Pancreas (tissue), 10 donors: ENCODE data around the gene SLC35F6. TPM values are rescaled to one million over a fixed set of nuclear protein-coding genes. Genes with fewer than 3 reads are reported as not detected.
A peak's percentile ranks its signal among the peaks of the same experiment; 100 is the strongest.
"Not testable (repeated sequence)": the region's sequence is repeated elsewhere in the genome, so short reads cannot be mapped to it uniquely, and the experiment has no call there.

Experiments
- ATAC-seq, 4 donors: fragments of 200-7000 bp; cut with Tn5 transposase; one replicate each; pipeline versions ENCODE4 v1.8.0 to v1.9.1; 2020; ENCODE audit warnings: mild to moderate bottlenecking in 4 of 4, moderate library complexity in 4 of 4
- DNase-seq, 6 donors: peaks; one replicate each; pipeline ENCODE4 v3.0.0-alpha.2; 2020
- FAIRE-seq: peaks from 2 replicates; lab custom pipeline; 2012; peaks lifted over from hg19 to GRCh38; lab: Jason Lieb, UNC
- H3K27ac ChIP-seq, 4 donors: fragments of 200-600 bp; sonication (generic); 1 replicate in 3 of 4; 2 replicates in 1 of 4; pipeline versions ENCODE4 v1.5.0 to v1.8.0; 2020
- H3K27me3 ChIP-seq, 4 donors: fragments of 200-600 bp; one replicate each; pipeline ENCODE4 v1.8.0; 2021
- H3K36me3 ChIP-seq, 3 donors: fragments of 200-600 bp; sonication (generic) in 1 of 3; one replicate each; pipeline versions ENCODE4 v1.5.0 to v1.8.0; 2020 to 2021
- H3K4me1 ChIP-seq, 3 donors: fragments of 200-600 bp; one replicate each; pipeline ENCODE4 v1.8.0; 2021
- H3K4me3 ChIP-seq, 4 donors: fragments of 200-600 bp; sonication (generic) in 2 of 4; one replicate each; pipeline versions ENCODE4 v1.5.0 to v1.8.0; 2020 to 2021
- H3K9me3 ChIP-seq, 4 donors: fragments of 200-600 bp; one replicate each; pipeline ENCODE4 v1.8.0; 2021
- WGBS, 2 donors: extraction: QIAGEN DNeasy Blood & Tissue Kit; methylation state at CpG; one replicate each; pipeline ENCODE4 v1.1.7; 2013; 5-methylcytosine and 5-hydroxymethylcytosine counted together
- intact Hi-C, 3 donors: fragments of 100-400 bp; cut with DNase I; formaldehyde crosslinking; loops; one replicate each; pipeline versions ENCODE4 v1.11.1 to v1.14.2; 2022
- polyA plus RNA-seq, 2 donors: library from polyadenylated mRNA; stranded (reverse); fragments of 200-250 nt; gene quantifications; one replicate each; pipeline ENCODE4 v1.2.3, GENCODE V29; 2013
- total RNA-seq, 6 donors: library from RNA; stranded (reverse); fragmentation: NEBNext Ultra II Directional in 4 of 6; extraction: Animal tissue kit (Norgen Biotek cat#: 25700) in 4 of 6; gene quantifications; one replicate each; pipeline versions ENCODE4 v1.2.1 to v1.2.4, GENCODE V29; 2021 to 2023
- TF ChIP-seq, protein P1 (sequence below), 4 donors: fragments of 200-600 bp; sonication (generic) in 3 of 4; IDR thresholded peaks; one replicate each; pipeline versions ENCODE4 v1.5.0 to v1.8.0; 2021; ENCODE audit warnings: antibody characterized with exemption in 4 of 4
- donor health status: healthy with polysubstance abuse.
- donor health status: DM: no; HTN: no; CAD: no; lungs with moderate emphysema.
- donor health status: DM: no; HTN: no; CAD: no.
- donor health status: control.
- donor health status: control.
- donor health status: Bipolar disorder and iron deficiency.
- donor health status: DM: yes; HTN: yes; CAD: no.
- donor health status: DM: no; HTN: no; CAD: no.
- donor health status: DM: no; HTN: no; CAD: no.
- donor health status: DM: yes; HTN: yes; CAD: no.

Gene SLC35F6
- total and polyA plus RNA-seq, 8 donors, result 9.3 to 21.9 (median 11.4) TPM

DNA sequence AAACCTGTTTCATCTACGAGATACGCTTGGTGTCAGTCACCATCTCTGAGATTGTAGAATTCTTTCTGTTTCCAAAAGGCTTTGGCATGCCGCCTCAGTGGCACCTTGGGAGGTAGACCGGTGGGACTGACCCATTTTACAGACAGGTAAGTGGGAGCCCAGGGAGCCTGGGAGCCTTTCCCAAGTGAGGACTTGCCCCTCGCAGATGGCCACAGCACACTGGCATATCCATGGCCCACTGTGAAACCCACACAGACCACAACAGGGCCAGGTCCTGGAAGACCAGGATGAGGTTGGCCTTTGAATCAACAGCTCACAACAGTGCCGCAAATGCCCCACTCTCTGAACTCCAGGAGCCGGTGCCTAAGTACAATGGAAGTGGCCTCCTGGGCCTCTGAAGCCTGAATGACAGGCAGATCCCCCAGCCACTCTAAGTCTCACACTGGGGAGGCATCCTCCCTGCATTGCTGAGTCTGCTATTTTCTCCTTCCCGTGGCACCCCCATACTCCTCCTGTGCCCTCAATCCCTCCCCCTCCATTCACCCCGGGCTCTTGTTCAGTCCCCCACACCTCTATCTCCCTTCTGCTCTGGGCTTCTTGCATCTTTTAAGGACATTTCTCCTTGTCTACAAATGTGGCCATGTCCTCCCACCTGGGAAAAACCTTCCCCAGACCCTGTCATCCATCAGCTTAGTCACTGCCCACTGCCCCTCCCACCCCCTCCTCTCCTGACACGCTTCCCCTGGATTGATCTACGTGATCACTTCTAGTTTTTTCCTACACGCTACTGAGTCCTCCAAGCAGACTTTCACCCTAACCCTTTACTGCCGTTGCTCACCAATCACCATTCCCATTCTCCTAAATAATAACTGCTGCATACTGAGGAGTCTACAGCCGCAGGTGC is 48.0 kb downstream of the SLC35F6 start:
- WGBS, 2 donors, result 66 to 75% methylated on average over 14 of the region's 14 CpGs
- TF ChIP-seq, protein P1, sequence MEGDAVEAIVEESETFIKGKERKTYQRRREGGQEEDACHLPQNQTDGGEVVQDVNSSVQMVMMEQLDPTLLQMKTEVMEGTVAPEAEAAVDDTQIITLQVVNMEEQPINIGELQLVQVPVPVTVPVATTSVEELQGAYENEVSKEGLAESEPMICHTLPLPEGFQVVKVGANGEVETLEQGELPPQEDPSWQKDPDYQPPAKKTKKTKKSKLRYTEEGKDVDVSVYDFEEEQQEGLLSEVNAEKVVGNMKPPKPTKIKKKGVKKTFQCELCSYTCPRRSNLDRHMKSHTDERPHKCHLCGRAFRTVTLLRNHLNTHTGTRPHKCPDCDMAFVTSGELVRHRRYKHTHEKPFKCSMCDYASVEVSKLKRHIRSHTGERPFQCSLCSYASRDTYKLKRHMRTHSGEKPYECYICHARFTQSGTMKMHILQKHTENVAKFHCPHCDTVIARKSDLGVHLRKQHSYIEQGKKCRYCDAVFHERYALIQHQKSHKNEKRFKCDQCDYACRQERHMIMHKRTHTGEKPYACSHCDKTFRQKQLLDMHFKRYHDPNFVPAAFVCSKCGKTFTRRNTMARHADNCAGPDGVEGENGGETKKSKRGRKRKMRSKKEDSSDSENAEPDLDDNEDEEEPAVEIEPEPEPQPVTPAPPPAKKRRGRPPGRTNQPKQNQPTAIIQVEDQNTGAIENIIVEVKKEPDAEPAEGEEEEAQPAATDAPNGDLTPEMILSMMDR (IDR thresholded peaks at IDR 0.05), result no peak
- DNase-seq (no peak), ATAC-seq (no peak), FAIRE-seq (no peak)
- H3K36me3 ChIP-seq, result no peaks in the 10 kb centered on the region
- intact Hi-C loops, result no loop called here
- H3K4me1 ChIP-seq, result no peaks in the 10 kb centered on the region
- H3K27me3 ChIP-seq, result no peaks in the 10 kb centered on the region
- no peak overlapping the region for H3K27ac ChIP-seq
- no peak overlapping the region for H3K4me3 ChIP-seq
- H3K9me3 ChIP-seq, result no peaks in the 10 kb centered on the region

DNA sequence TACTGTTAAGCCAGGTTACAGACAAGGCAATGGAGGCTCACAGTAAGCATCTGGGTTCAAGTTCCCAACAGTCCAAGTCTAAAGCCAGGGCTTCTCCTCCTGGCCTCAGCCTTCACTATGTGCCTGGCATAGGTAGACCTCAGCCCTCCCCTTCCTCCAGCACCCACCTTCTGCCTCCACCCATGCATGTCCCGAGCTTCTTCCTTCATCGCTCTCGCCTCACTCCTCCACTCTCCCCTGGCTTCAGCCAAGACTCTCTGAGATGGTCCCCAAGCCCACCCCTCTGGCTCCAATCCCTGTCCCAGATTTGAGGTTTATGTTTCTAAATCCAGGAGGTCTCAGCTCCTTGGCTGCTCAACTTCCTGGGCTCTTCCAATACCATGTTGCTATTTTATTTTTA is 48.6 kb downstream of the SLC35F6 start:
- H3K27ac ChIP-seq, result no peak overlapping the region
- WGBS, 2 donors, result 85 to 88% methylated on average over 3 of the region's 3 CpGs
- TF ChIP-seq, protein P1 (IDR thresholded peaks at IDR 0.05), result no peak
- no peak for ATAC-seq
- no peaks in the 10 kb centered on the region for H3K9me3 ChIP-seq
- no peaks in the 10 kb centered on the region for H3K36me3 ChIP-seq
- H3K4me1 ChIP-seq, result no peaks in the 10 kb centered on the region
- no peak for FAIRE-seq
- intact Hi-C loops, result no loop called here
- DNase-seq, result no peak
- H3K4me3 ChIP-seq, result no peak overlapping the region
- no peaks in the 10 kb centered on the region for H3K27me3 ChIP-seq

DNA sequence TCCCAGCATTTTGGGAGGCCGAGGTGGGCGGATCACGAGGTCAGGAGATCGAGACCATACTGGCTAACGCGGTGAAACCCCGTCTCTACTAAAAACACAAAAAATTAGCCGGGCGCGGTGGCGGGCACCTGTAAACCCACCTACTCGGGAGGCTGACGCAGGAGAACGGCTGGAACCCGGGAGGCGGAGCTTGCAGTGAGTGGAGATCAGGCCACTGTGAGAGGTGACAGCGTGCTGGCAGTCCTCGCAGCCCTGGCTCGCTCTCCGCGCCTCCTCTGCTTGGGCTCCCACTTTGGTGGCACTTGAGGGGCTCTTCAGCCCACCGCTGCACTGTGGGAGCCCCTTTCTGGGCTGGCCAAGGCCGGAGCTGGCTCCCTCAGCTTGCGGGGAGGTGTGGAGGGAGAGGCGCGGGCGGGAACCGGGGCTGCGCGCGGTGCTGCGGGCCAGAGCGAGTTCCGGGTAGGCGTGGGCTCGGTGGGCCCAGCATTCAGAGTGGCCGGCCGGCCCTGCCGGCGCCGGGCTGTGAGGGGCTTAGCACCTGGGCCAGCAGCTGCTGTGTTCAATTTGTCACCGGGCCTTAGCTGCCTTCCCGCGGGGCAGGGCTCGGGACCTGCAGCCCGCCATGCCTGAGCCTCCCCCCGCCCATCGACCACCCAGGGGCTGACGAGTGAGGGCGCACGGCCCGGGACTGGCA is 50.1 kb downstream of the SLC35F6 start:
- H3K4me3 ChIP-seq, H3K27ac ChIP-seq, FAIRE-seq, ATAC-seq, DNase-seq, H3K36me3 ChIP-seq, H3K27me3 ChIP-seq, intact Hi-C loops, H3K4me1 ChIP-seq, H3K9me3 ChIP-seq: not testable (repeated sequence)
- WGBS, 2 donors, result 81 to 91% methylated on average over 43 to 52 of the region's 52 CpGs

DNA sequence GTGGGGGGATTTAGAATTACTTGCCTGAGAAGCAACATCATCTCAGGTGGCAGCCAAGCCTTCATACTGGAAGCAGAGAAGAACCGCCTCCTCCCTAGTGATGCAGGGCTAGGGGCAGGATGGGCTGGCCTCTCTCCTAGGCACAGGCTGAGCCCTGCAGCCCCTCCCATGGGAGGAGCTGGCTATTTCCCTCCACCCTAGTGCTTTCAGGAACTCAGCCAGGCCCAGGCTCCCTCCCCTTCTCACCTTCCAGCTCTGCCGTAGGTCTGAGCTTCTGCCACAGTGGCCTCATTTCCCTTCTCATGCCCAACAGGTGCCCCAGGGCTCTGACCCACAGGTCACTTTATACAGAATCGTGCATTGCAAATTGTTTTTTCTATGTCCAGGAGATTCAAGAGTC is 52.8 kb downstream of the SLC35F6 start:
- no peak overlapping the region for H3K27ac ChIP-seq
- no peaks in the 10 kb centered on the region for H3K4me1 ChIP-seq
- no peak overlapping the region for H3K4me3 ChIP-seq
- 39 to 43% methylated on average over 3 of the region's 3 CpGs for WGBS, 2 donors
- FAIRE-seq, result no peak
- H3K36me3 ChIP-seq, result no peaks in the 10 kb centered on the region
- no peaks in the 10 kb centered on the region for H3K9me3 ChIP-seq
- intact Hi-C loops, result no loop called here
- no peak for DNase-seq
- TF ChIP-seq, protein P1 (IDR thresholded peaks at IDR 0.05), result no peak
- ATAC-seq, result peak in 1 of 4 donors; percentile 12
- no peaks in the 10 kb centered on the region for H3K27me3 ChIP-seq

DNA sequence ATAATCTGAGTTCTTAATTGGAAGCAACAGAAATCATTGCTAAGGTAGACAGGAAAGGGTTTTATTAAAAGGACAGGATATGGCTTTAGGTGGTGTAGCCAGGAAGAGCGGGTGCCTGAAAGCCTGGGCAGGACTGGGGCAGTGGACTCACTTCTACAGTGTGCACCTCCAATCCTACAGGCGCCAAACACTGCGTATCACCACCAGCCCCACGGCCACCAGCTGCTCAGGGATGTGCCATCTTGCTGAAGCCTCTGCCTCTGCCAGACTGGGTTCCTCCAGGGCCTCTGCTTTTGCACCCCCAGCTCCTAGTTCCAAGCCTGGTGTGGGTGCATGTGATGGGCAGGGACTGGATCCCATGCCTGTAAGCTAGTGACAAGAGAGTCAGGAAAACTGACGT is 54.2 kb downstream of the SLC35F6 start:
- TF ChIP-seq, protein P1 (IDR thresholded peaks at IDR 0.05), result no peak
- Histone ChIP-seq H3K27ac (no peak overlapping the region), H3K27me3 (no peaks in the 10 kb centered on the region), H3K9me3 (no peaks in the 10 kb centered on the region), H3K36me3 (no peaks in the 10 kb centered on the region), H3K4me1 (no peaks in the 10 kb centered on the region), H3K4me3 (no peak overlapping the region)
- ATAC-seq, result no peak
- no peak for DNase-seq
- WGBS, 2 donors, result 67 to 69% methylated on average over 5 of the region's 5 CpGs
- FAIRE-seq, result no peak
- intact Hi-C loops, result no loop called here
